GM23338 (cell line): ENCODE measurements around the gene RPS6KA1.

Source experiments
- CREB1 ChIP-seq: fragments of 250-450 bp; sonication (Bioruptor Pico); IDR thresholded peaks from 2 replicates; pipeline ENCODE4 v1.5.0; 2020; ENCODE audit warnings: low read depth, mild to moderate bottlenecking, moderate library complexity
- CTCF ChIP-seq, 2 experiments: fragments of 200-600 bp in 1 of 2; sonication (generic) in 1 of 2; conservative IDR thresholded peaks; 2 replicates each; pipeline versions ENCODE4 v1.5.1 to v1.6.1; 2016 to 2017; ENCODE audit warnings: antibody characterized with exemption in 2 of 2, low read depth in 2 of 2, mild to moderate bottlenecking in 2 of 2, moderate library complexity in 1 of 2
- ETS1 ChIP-seq: IDR thresholded peaks from 2 replicates; pipeline ENCODE4 v1.6.1; 2016; ENCODE audit warnings: antibody characterized with exemption
- EZH2 ChIP-seq: fragments of 200-600 bp; sonication (generic); IDR thresholded peaks from one replicate; pipeline ENCODE4 v1.8.0; 2017; ENCODE audit warnings: antibody characterized with exemption, mild to moderate bottlenecking, low read depth; ENCODE audit not compliant: unreplicated experiment
- EZH2phosphoT487 ChIP-seq: fragments of 200-600 bp; sonication (generic); IDR thresholded peaks from one replicate; pipeline ENCODE4 v1.8.1; 2018; ENCODE audit warnings: antibody characterized with exemption; ENCODE audit not compliant: unreplicated experiment
- JUNB ChIP-seq: IDR thresholded peaks from one replicate; pipeline ENCODE4 v1.6.1; 2016; ENCODE audit warnings: antibody characterized with exemption; ENCODE audit not compliant: unreplicated experiment
- NANOG ChIP-seq: IDR thresholded peaks from 2 replicates; pipeline ENCODE4 v1.6.1; 2016; ENCODE audit warnings: antibody characterized with exemption, borderline replicate concordance
- POLR2AphosphoS5 ChIP-seq: IDR thresholded peaks from 2 replicates; pipeline ENCODE4 v1.6.1; 2016; ENCODE audit warnings: antibody characterized with exemption, low read depth
- STAT1 ChIP-seq: IDR thresholded peaks from one replicate; pipeline ENCODE4 v1.6.1; 2016; ENCODE audit warnings: antibody characterized with exemption; ENCODE audit not compliant: unreplicated experiment
- ZNF114 ChIP-seq: fragments of 250-450 bp; sonication (Bioruptor Pico); IDR thresholded peaks from 2 replicates; pipeline ENCODE4 v1.5.0; 2020; ENCODE audit warnings: mild to moderate bottlenecking, moderate library complexity
- ZNF331 ChIP-seq: fragments of 250-450 bp; sonication (Bioruptor Pico); IDR thresholded peaks from 2 replicates; pipeline ENCODE4 v1.5.0; 2020; ENCODE audit warnings: low read depth, mild to moderate bottlenecking, moderate library complexity
- ZNF462 ChIP-seq: fragments of 250-450 bp; sonication (Bioruptor Pico); IDR thresholded peaks from 2 replicates; pipeline ENCODE4 v1.5.0; 2020; ENCODE audit warnings: mild to moderate bottlenecking, moderate library complexity
- TF ChIP-seq, protein P1 (sequence below): IDR thresholded peaks from one replicate; pipeline ENCODE4 v1.6.1; 2018; ENCODE audit warnings: antibody characterized with exemption; ENCODE audit not compliant: unreplicated experiment

- TF ChIP-seq CTCF (conservative IDR thresholded peaks at IDR 0.05; ENCODE audit: low read depth in 2 of 2) (peak; percentile 80 to 83), JUNB (no peak), EZH2phosphoT487 (no peak), EZH2 (no peak), ETS1 (no peak), POLR2AphosphoS5 (no peak), ZNF114 (no peak), ZNF331 (CRISPR knock-in tag) (no peak), ZNF462 (no peak), STAT1 (no peak), CREB1 (CRISPR knock-in tag) (no peak), NANOG (no peak)
- TF ChIP-seq, protein P1, sequence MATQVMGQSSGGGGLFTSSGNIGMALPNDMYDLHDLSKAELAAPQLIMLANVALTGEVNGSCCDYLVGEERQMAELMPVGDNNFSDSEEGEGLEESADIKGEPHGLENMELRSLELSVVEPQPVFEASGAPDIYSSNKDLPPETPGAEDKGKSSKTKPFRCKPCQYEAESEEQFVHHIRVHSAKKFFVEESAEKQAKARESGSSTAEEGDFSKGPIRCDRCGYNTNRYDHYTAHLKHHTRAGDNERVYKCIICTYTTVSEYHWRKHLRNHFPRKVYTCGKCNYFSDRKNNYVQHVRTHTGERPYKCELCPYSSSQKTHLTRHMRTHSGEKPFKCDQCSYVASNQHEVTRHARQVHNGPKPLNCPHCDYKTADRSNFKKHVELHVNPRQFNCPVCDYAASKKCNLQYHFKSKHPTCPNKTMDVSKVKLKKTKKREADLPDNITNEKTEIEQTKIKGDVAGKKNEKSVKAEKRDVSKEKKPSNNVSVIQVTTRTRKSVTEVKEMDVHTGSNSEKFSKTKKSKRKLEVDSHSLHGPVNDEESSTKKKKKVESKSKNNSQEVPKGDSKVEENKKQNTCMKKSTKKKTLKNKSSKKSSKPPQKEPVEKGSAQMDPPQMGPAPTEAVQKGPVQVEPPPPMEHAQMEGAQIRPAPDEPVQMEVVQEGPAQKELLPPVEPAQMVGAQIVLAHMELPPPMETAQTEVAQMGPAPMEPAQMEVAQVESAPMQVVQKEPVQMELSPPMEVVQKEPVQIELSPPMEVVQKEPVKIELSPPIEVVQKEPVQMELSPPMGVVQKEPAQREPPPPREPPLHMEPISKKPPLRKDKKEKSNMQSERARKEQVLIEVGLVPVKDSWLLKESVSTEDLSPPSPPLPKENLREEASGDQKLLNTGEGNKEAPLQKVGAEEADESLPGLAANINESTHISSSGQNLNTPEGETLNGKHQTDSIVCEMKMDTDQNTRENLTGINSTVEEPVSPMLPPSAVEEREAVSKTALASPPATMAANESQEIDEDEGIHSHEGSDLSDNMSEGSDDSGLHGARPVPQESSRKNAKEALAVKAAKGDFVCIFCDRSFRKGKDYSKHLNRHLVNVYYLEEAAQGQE = no peak
Measured at GRCh38 chr1:26583646-26584485, 54.3 kb downstream of the RPS6KA1 start.
